ENCODE measurements around the gene MICU1.
A peak's percentile ranks its signal among the peaks of the same experiment; 100 is the strongest.

Gene MICU1

GRCh38 chr10:72338180-72338579, 287.7 kb downstream of the MICU1 start:
- TF ChIP-seq NFIC (IDR thresholded peaks at IDR 0.05): peak; percentile 46; the same call in 1 of the 2 replicates
- no peak for TF ChIP-seq ZBTB7A (IDR thresholded peaks at IDR 0.05; ENCODE audit: low read depth)

- TF ChIP-seq, protein P1, sequence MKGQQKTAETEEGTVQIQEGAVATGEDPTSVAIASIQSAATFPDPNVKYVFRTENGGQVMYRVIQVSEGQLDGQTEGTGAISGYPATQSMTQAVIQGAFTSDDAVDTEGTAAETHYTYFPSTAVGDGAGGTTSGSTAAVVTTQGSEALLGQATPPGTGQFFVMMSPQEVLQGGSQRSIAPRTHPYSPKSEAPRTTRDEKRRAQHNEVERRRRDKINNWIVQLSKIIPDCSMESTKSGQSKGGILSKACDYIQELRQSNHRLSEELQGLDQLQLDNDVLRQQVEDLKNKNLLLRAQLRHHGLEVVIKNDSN (IDR thresholded peaks at IDR 0.05): no peak
- TF ChIP-seq TAF1 (IDR thresholded peaks at IDR 0.05; ENCODE audit: low read depth) (no peak), EP300 (IDR thresholded peaks at IDR 0.05; ENCODE audit: borderline replicate concordance) (no peak), CREB1 (IDR thresholded peaks at IDR 0.05; ENCODE audit: low read depth) (no peak), NFIC (IDR thresholded peaks at IDR 0.05) (no peak), FOXM1 (IDR thresholded peaks at IDR 0.05; ENCODE audit: borderline replicate concordance, low read depth) (no peak), RAD21 (IDR thresholded peaks at IDR 0.05; ENCODE audit: low read depth) (no peak), TEAD4 (IDR thresholded peaks at IDR 0.05) (no peak), EGR1 (IDR thresholded peaks at IDR 0.05) (no peak), ZBTB7A (IDR thresholded peaks at IDR 0.05; ENCODE audit: low read depth) (no peak), TCF12 (IDR thresholded peaks at IDR 0.05; ENCODE audit: low read depth) (no peak), YY1 (IDR thresholded peaks at IDR 0.05; ENCODE audit: low read depth) (no peak), MAX (IDR thresholded peaks at IDR 0.05) (no peak), CEBPB (IDR thresholded peaks at IDR 0.05) (no peak)
- TF ChIP-seq, protein P2, sequence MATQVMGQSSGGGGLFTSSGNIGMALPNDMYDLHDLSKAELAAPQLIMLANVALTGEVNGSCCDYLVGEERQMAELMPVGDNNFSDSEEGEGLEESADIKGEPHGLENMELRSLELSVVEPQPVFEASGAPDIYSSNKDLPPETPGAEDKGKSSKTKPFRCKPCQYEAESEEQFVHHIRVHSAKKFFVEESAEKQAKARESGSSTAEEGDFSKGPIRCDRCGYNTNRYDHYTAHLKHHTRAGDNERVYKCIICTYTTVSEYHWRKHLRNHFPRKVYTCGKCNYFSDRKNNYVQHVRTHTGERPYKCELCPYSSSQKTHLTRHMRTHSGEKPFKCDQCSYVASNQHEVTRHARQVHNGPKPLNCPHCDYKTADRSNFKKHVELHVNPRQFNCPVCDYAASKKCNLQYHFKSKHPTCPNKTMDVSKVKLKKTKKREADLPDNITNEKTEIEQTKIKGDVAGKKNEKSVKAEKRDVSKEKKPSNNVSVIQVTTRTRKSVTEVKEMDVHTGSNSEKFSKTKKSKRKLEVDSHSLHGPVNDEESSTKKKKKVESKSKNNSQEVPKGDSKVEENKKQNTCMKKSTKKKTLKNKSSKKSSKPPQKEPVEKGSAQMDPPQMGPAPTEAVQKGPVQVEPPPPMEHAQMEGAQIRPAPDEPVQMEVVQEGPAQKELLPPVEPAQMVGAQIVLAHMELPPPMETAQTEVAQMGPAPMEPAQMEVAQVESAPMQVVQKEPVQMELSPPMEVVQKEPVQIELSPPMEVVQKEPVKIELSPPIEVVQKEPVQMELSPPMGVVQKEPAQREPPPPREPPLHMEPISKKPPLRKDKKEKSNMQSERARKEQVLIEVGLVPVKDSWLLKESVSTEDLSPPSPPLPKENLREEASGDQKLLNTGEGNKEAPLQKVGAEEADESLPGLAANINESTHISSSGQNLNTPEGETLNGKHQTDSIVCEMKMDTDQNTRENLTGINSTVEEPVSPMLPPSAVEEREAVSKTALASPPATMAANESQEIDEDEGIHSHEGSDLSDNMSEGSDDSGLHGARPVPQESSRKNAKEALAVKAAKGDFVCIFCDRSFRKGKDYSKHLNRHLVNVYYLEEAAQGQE (IDR thresholded peaks at IDR 0.05; ENCODE audit: low read depth): no peak
Observed at GRCh38 chr10:72337722-72338121, 288.2 kb downstream of the MICU1 start.

DNA sequence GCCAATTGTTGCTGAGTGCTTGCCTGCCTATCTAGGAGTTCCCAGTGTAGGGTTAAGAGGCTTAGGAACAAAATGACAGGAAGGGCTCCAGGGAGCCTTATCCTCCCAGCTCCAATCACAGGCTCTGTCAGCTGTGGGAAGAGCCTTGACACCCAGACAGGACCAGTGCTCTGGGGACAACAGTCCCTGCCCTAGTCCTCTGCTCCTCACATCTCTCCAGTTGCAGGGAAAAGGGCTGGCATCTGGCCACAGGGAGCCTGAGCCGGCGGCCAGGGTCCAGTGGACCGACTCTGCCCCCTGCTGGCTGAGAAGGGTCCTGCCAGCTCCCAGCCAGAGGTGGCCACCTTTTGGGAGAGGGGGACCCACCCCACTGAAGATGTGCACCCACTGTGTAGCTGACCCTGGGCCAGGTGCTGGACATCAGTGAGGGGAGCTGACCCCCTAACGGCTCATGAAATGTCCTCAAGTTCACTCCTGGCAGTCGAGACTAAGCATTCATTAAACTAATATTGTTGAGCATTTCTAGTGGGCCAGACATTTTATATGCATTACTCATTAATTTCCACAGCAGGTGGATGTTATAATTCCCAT, 288.7 kb downstream of the MICU1 start:
- 0 out of 2 replicates have a peak, but pooled peaks have one; percentile 6 for TF ChIP-seq TEAD4 (IDR thresholded peaks at IDR 0.05)
- TF ChIP-seq, protein P2 (IDR thresholded peaks at IDR 0.05; ENCODE audit: low read depth): no peak
- 0 out of 2 replicates have a peak, but pooled peaks have one; percentile 8 for TF ChIP-seq YY1 (IDR thresholded peaks at IDR 0.05; ENCODE audit: low read depth)
- TF ChIP-seq TCF12 (IDR thresholded peaks at IDR 0.05; ENCODE audit: low read depth): no peak
- TF ChIP-seq CREB1 (IDR thresholded peaks at IDR 0.05; ENCODE audit: low read depth): no peak
- no peak for TF ChIP-seq FOXM1 (IDR thresholded peaks at IDR 0.05; ENCODE audit: borderline replicate concordance, low read depth)
- TF ChIP-seq CEBPB (IDR thresholded peaks at IDR 0.05): no peak
- TF ChIP-seq TAF1 (IDR thresholded peaks at IDR 0.05; ENCODE audit: low read depth): no peak
- TF ChIP-seq RAD21 (IDR thresholded peaks at IDR 0.05; ENCODE audit: low read depth): peak; percentile 92
- 0 out of 2 replicates have a peak, but pooled peaks have one; percentile 62 for TF ChIP-seq ZBTB7A (IDR thresholded peaks at IDR 0.05; ENCODE audit: low read depth)
- TF ChIP-seq, protein P1 (IDR thresholded peaks at IDR 0.05): no peak
- TF ChIP-seq EGR1 (IDR thresholded peaks at IDR 0.05): no peak
- TF ChIP-seq EP300 (IDR thresholded peaks at IDR 0.05; ENCODE audit: borderline replicate concordance): no peak
- TF ChIP-seq NFIC (IDR thresholded peaks at IDR 0.05): peak; percentile 80
- no peak; the same call in 1 of the 2 replicates for TF ChIP-seq MAX (IDR thresholded peaks at IDR 0.05)

GRCh38 chr10:72336259-72337038, 289.4 kb downstream of the MICU1 start:
- TF ChIP-seq TAF1 (IDR thresholded peaks at IDR 0.05; ENCODE audit: low read depth): no peak
- TF ChIP-seq TEAD4 (IDR thresholded peaks at IDR 0.05): no peak
- no peak for TF ChIP-seq MAX (IDR thresholded peaks at IDR 0.05)
- no peak for TF ChIP-seq ZBTB7A (IDR thresholded peaks at IDR 0.05; ENCODE audit: low read depth)
- no peak for TF ChIP-seq EP300 (IDR thresholded peaks at IDR 0.05; ENCODE audit: borderline replicate concordance)
- no peak for TF ChIP-seq YY1 (IDR thresholded peaks at IDR 0.05; ENCODE audit: low read depth)
- TF ChIP-seq, protein P1 (IDR thresholded peaks at IDR 0.05): no peak
- no peak for TF ChIP-seq CEBPB (IDR thresholded peaks at IDR 0.05)
- TF ChIP-seq, protein P2 (IDR thresholded peaks at IDR 0.05; ENCODE audit: low read depth): no peak
- no peak for TF ChIP-seq NFIC (IDR thresholded peaks at IDR 0.05)
- no peak for TF ChIP-seq EGR1 (IDR thresholded peaks at IDR 0.05)
- TF ChIP-seq FOXM1 (IDR thresholded peaks at IDR 0.05; ENCODE audit: borderline replicate concordance, low read depth): no peak
- no peak for TF ChIP-seq TCF12 (IDR thresholded peaks at IDR 0.05; ENCODE audit: low read depth)
- TF ChIP-seq RAD21 (IDR thresholded peaks at IDR 0.05; ENCODE audit: low read depth): no peak
- no peak for TF ChIP-seq CREB1 (IDR thresholded peaks at IDR 0.05; ENCODE audit: low read depth)

Data from Ishikawa (cell line).